ENCODE measurements around the gene PTPN14. TPM values are rescaled to one million over a fixed set of nuclear protein-coding genes. Genes with fewer than 3 reads are reported as not detected.

PTPN14 gene
- total RNA-seq, 2 donors from 2014 or later = 9.8 to 11.8 TPM

DNA sequence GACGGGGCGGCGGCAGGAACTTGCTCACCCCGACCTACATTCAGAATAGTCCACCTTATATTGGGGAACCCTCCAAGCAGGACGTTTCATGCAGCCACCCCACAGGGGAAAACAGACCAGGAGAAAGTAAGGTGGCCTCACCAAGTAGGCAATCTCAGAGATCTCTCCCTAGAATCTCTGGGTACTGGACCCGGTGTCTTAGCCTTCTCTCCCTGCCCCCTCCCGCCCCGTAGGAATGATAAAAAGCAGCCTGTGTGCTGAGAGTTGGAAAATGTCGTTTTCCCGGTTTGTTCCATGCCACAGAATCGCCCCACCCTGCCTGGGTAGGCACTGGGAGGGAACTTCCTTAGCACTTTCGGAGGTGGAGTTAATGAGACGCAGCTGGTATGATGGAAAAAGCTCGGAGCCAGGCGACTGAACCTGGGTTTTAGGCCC lies 789 bp upstream of the PTPN14 start:
- peak overlapping the region; percentile 68 for H3K4me3 ChIP-seq
- H3K9ac ChIP-seq (ENCODE audit: low read depth in 2 of 2, low read length in 2 of 2) = peak overlapping the region; percentile 44 to 70
- intact Hi-C loops (cut with DNase I) = no loop called here
- H3K27ac ChIP-seq = peak overlapping the region; percentile 91
- peak; percentile 84 for DNase-seq
- no peaks in the 10 kb centered on the region for H3K4me1 ChIP-seq
- H3K9me3 ChIP-seq = no peaks in the 10 kb centered on the region
- H3K27me3 ChIP-seq = no peaks in the 10 kb centered on the region
- TF ChIP-seq, protein P1, sequence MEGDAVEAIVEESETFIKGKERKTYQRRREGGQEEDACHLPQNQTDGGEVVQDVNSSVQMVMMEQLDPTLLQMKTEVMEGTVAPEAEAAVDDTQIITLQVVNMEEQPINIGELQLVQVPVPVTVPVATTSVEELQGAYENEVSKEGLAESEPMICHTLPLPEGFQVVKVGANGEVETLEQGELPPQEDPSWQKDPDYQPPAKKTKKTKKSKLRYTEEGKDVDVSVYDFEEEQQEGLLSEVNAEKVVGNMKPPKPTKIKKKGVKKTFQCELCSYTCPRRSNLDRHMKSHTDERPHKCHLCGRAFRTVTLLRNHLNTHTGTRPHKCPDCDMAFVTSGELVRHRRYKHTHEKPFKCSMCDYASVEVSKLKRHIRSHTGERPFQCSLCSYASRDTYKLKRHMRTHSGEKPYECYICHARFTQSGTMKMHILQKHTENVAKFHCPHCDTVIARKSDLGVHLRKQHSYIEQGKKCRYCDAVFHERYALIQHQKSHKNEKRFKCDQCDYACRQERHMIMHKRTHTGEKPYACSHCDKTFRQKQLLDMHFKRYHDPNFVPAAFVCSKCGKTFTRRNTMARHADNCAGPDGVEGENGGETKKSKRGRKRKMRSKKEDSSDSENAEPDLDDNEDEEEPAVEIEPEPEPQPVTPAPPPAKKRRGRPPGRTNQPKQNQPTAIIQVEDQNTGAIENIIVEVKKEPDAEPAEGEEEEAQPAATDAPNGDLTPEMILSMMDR (IDR thresholded peaks at IDR 0.05) = no peak
- no peaks in the 10 kb centered on the region for H3K36me3 ChIP-seq

DNA sequence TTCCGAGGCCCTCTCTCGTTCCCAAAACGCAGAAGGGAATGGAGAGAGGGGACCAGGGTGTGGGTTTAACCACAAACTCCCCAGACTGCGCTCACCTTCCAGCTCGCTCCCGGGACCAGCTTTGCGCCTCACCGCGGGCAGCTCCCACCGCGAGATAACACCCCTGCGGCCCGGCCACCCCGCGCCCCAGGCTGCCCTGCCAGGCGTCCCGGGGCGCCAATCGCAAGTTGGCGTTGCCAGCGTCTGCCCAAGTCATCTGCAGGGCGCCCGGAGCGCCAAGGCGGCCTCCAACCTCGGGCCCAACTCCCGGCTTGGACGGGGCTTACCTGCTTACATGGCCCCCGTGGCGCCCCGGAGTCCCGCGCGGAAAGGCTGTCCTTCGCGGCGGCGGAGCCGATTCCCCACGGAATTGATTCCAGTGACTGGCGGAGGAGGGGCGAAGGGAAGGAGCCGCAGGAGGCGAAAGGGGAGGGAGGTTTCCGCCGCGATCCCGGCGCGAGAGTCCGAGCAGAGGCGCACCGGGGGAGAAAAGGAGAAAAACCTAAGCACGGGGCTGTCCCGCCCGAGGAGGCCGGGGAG lies 456 bp downstream of the PTPN14 start:
- H3K9me3 ChIP-seq = no peaks in the 10 kb centered on the region
- intact Hi-C loops (cut with DNase I) = no loop called here
- TF ChIP-seq, protein P1 (IDR thresholded peaks at IDR 0.05) = no peak
- peak overlapping the region; percentile 68 for H3K4me3 ChIP-seq
- peak; percentile 47 for DNase-seq
- H3K27ac ChIP-seq = peak overlapping the region; percentile 91
- H3K36me3 ChIP-seq = no peaks in the 10 kb centered on the region
- no peaks in the 10 kb centered on the region for H3K27me3 ChIP-seq
- H3K4me1 ChIP-seq = no peaks in the 10 kb centered on the region
- peak overlapping the region; percentile 67 to 73 for H3K9ac ChIP-seq (ENCODE audit: low read depth in 2 of 2, low read length in 2 of 2)

DNA sequence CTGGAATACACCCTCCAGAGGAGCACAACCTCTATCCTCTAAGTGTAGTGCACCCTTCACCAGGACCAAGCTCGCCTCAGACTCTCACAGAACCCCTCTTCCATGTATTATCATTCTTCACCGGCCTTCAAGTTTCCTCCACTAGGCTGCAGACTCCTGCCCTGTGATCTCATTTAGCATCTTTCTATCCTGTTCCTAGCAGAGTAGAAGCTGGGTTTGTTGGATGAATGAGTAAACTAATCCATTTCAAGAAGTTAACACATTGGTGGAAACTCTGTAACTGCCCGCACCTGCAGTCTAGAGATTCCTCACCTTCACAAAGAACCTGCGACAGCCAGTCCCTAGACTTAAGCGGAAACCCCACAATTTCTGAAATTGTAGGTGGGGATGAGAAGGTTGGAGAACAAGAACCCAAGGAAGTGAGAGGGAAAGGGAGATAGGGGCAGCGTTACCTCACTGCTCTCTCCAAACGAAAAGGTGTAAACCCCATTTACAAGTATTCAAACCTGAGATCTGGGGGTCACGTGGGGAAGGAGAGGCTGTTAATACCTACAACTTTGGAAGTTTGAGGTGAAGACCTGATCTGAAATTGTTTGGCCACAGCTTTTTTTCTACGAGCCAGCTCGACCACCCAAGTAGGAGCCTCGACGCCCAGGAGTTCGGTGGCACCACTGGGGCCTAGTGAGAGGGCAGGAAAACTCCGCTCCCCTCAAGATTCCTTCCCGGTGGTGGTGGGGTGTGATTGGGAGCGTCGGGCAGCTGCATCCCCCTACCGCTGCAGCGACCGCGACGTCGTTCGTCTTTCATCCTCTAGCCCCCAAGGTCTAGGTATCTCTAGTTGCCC lies 1.2 kb downstream of the PTPN14 start:
- Histone ChIP-seq H3K9ac (ENCODE audit: low read depth in 2 of 2, low read length in 2 of 2) (peak overlapping the region in 1 of 2 donors; percentile 67), H3K4me3 (peak overlapping the region; percentile 68), H3K27ac (no peak overlapping the region), H3K9me3 (no peaks in the 10 kb centered on the region), H3K36me3 (no peaks in the 10 kb centered on the region), H3K4me1 (no peaks in the 10 kb centered on the region), H3K27me3 (no peaks in the 10 kb centered on the region)
- no peak for DNase-seq
- TF ChIP-seq, protein P1 (IDR thresholded peaks at IDR 0.05) = no peak
- intact Hi-C loops (cut with DNase I) = no loop called here

DNA sequence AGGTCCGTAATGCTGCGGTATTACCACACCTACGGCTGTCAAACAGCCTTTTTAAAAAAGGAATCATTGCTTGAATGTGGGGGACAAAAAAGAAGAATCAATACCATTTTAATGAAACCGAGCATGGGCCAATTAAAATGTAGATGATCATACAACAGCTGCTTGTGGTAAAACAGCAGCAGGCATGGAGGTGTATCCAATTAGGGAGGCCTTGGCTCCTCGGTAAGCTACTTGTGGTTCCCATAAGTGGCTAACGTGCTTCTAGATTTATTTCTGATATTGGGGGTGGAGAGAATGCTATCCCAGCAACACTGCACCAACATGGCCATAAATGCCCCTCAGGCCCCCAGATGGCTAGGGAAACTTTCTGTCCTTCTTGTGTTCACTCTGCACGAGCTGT lies 1.8 kb downstream of the PTPN14 start:
- Histone ChIP-seq H3K36me3 (no peaks in the 10 kb centered on the region), H3K27me3 (no peaks in the 10 kb centered on the region), H3K4me1 (no peaks in the 10 kb centered on the region), H3K27ac (no peak overlapping the region), H3K4me3 (no peak overlapping the region), H3K9me3 (no peaks in the 10 kb centered on the region), H3K9ac (ENCODE audit: low read depth in 2 of 2, low read length in 2 of 2) (no peak overlapping the region)
- intact Hi-C loops (cut with DNase I) = no loop called here
- DNase-seq = no peak
- TF ChIP-seq, protein P1 (IDR thresholded peaks at IDR 0.05) = no peak

DNA sequence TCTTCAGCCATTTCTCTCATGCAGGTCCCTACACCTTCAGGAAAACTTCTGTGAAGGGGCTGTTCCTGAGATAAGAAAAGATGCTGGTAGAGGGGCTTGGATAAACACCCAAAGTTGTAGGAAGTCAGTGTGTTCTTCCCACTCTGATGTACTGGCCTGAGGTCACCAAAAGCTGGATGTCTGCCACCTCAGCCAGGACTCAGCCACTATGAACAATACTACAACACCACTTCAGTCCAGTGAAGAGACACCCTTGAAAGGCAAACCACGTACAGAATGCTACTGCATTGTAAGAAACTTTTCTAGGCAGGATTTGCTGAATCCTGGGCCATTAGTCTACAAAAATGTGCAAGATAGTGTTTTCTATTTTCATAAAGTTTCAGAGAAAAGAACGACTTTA lies 2.4 kb downstream of the PTPN14 start:
- Histone ChIP-seq H3K36me3 (no peaks in the 10 kb centered on the region), H3K9me3 (no peaks in the 10 kb centered on the region), H3K9ac (ENCODE audit: low read depth in 2 of 2, low read length in 2 of 2) (no peak overlapping the region), H3K4me3 (no peak overlapping the region), H3K27me3 (no peaks in the 10 kb centered on the region), H3K27ac (no peak overlapping the region), H3K4me1 (no peaks in the 10 kb centered on the region)
- DNase-seq = no peak
- intact Hi-C loops (cut with DNase I) = no loop called here
- TF ChIP-seq, protein P1 (IDR thresholded peaks at IDR 0.05) = no peak
